Body of pancreas (tissue), 4 donors: ENCODE measurements around the gene SIDT1.

ENCODE experiments used
- CTCF ChIP-seq, 7 experiments: fragments of 450-650 bp in 4 of 7; fragments of 200-600 bp in 3 of 7; sonication (generic) in 3 of 7; IDR thresholded peaks; one replicate each; pipeline ENCODE4 v1.5.1; 2016 to 2019; ENCODE audit warnings: antibody characterized with exemption in 7 of 7
- POLR2A ChIP-seq, 3 donors: fragments of 450-650 bp; IDR thresholded peaks; one replicate each; pipeline ENCODE4 v1.6.1; 2016; ENCODE audit warnings: antibody characterized with exemption in 3 of 3, mild to moderate bottlenecking in 2 of 3

DNA sequence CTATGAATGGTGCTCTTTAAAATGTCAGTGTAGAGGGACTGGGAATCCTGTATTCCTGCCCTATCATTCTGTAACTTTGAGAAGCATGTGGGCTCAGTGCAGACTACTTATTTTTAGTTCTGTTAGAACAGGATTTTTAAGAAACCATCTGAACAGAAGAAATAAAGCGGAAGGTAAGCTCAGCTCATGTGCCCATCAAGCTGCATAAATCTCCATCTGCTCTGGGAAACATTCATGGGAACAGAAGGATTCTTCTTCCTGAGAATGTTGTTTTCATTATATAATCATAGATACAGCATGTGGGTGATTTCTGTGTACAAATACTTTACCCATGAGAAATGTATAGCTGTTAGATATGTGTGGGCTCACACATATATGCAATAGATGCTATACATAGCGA is 69.9 kb downstream of the SIDT1 start:
- TF ChIP-seq CTCF (IDR thresholded peaks at IDR 0.05) (no peak), POLR2A (IDR thresholded peaks at IDR 0.05) (no peak)
